Ectodermal cell (in vitro differentiated cells): ENCODE data around the gene COL11A2.

Experiments
- H3K27ac ChIP-seq: 2 replicates; pipeline ENCODE4 v1.7.0; 2013; ENCODE audit warnings: mild to moderate bottlenecking, low read depth, low read length; ENCODE audit not compliant: insufficient read depth, poor library complexity, severe bottlenecking
- H3K27me3 ChIP-seq: 2 replicates; pipeline ENCODE4 v1.7.0; 2013; ENCODE audit warnings: mild to moderate bottlenecking, low read length; ENCODE audit not compliant: insufficient read depth, control insufficient read depth, poor library complexity, severe bottlenecking
- H3K36me3 ChIP-seq: one replicate; pipeline ENCODE4 v1.7.0; 2013; ENCODE audit warnings: low read length; ENCODE audit not compliant: control insufficient read depth, insufficient read depth
- H3K4me1 ChIP-seq: one replicate; pipeline ENCODE4 v1.7.0; 2013; ENCODE audit warnings: low read length; ENCODE audit not compliant: control insufficient read depth, insufficient read depth
- H3K4me3 ChIP-seq: 2 replicates; pipeline ENCODE4 v1.7.0; 2013; ENCODE audit warnings: low read depth, low read length, control low read depth; ENCODE audit not compliant: insufficient read depth
- H3K9me3 ChIP-seq: 2 replicates; pipeline ENCODE4 v1.7.0; 2013; ENCODE audit warnings: mild to moderate bottlenecking, low read length, moderate library complexity; ENCODE audit not compliant: control insufficient read depth
- WGBS, 2 experiments: methylation state at CpG; one replicate each; pipeline ENCODE4 v1.1.7; 2013; ENCODE audit warnings: missing lambda C conversion rate in 2 of 2; 5-methylcytosine and 5-hydroxymethylcytosine counted together

COL11A2 gene

DNA sequence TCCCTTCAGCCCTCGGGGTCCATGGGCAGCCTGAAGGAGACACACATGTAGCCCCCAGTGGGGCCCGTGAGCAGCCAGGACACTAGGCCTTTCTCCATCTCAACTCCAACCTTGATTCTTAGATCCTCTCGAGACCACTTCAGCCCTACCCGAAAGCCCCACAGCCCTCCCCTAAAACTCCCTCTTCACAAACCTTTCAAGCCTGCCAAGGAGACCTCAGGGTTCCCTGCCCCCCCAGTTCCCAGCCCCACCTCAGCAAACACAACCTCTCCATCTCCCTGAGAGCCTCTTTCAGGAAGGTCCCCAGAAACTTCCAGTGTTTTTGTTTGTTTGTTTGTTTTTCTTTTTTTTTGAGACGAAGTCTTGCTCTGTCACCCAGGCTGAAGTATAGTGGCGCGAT, 11.1 kb downstream of the COL11A2 start:
- no peaks in the 10 kb centered on the region for H3K36me3 ChIP-seq
- H3K27ac ChIP-seq, result no peak overlapping the region
- peaks cover 2% of the 10 kb centered on the region for H3K27me3 ChIP-seq
- no peaks in the 10 kb centered on the region for H3K9me3 ChIP-seq
- 89 to 92% methylated on average over 7 of the region's 7 CpGs for WGBS, 2 experiments
- no peaks in the 10 kb centered on the region for H3K4me1 ChIP-seq
- H3K4me3 ChIP-seq, result no peak overlapping the region

DNA sequence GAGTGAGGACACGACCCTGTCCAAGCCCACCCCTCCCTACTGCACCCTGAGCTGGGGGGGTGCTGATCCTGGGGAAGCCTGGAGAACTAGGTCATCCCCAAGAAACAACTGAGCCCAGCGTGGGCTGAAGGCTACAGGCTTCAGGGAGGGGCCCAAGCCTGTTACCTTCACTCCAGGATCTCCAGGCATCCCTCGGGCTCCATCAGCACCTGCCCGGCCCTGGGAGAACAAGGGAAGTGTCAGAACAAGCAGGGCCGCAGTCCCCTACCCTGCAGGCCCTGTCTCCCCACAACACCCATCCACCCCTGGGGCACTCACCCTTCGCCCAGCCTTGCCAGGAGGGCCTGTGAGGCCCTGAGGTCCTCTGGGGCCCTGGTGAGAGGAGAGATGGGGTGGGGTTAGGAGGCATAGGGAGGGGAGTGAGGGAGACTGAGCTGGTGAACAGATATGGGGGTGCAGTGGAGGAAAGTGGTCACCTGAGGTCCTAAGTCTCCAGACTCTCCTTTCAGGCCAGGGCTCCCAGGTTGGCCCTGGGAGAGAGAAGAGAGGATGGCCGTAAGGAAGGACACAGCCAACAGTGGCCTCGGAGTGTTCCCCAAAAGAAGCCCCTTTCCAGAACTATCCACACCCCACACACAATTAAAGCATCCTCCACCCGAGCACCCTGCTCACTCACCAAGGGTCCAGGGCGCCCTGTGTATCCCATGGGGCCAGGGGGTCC, 13.4 kb downstream of the COL11A2 start:
- WGBS, 2 experiments, result 85 to 91% methylated on average over 9 to 10 of the region's 10 CpGs
- Histone ChIP-seq H3K4me3 (no peak overlapping the region), H3K9me3 (no peaks in the 10 kb centered on the region), H3K4me1 (no peaks in the 10 kb centered on the region), H3K27ac (no peak overlapping the region), H3K27me3 (no peaks in the 10 kb centered on the region), H3K36me3 (no peaks in the 10 kb centered on the region)

DNA sequence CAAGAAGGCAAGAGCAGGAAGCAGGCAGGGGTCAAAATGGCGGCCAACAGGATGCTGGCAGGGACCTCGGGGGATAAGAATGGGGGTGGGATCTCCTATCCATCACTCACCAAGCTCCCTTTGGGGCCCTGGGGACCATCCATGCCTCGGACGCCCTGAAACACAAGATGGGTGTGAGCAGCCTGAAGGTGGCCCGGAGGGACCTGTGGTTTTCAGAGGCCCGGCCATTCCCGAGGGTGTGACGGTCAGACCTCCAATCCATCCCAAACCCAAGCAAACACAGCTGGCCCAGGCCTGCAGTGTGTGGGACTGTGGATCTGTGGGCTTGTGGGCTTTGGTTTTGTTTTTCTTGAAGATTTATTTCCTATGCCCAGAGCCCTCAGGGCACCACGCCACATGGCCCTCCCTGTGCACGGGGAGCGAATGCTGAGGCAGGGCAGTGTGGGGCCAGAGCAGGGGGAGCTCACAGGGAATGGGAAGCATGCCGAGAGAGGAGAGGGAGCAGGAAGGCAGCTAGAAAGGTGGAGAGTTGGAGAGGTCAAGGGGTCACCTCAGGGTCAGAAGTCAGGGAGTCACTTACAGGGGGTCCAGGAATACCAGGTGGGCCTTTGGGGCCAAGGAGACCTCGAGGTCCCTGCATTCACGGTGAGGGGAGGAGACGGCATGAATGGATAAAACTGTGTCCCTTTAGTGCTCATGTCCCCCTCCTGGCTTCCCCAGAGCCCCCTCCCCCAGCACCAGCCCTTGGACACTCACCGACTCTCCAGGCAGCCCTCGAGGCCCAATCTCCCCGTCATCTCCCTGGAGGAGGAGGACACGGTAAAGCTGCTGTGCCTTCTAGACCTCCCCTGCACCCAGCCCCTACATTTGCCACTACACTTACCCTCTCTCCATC, 14.5 kb downstream of the COL11A2 start:
- H3K27ac ChIP-seq, result no peak overlapping the region
- H3K36me3 ChIP-seq, result no peaks in the 10 kb centered on the region
- H3K27me3 ChIP-seq, result no peaks in the 10 kb centered on the region
- no peak overlapping the region for H3K4me3 ChIP-seq
- WGBS, 2 experiments, result 90% methylated on average over 19 of the region's 19 CpGs
- H3K9me3 ChIP-seq, result no peaks in the 10 kb centered on the region
- H3K4me1 ChIP-seq, result no peaks in the 10 kb centered on the region

DNA sequence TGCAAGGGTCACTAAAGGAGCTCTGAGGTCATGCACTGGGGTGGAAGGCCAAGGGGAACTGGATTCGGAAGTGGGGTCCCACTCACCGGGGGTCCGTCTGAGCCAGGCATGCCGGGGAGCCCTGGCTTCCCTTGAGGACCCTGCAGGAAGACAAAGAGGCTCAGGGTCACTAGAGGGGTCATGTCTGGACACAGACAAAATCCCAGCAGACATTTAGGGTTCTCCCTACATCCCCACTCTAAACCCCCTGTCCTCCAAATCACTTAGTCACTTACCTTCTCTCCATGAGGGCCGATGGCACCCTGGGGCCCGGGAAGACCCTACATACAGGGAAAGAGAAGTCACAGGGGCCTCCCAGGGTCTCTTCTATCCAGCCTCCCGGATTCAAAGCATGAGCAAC, 15.4 kb downstream of the COL11A2 start:
- Histone ChIP-seq H3K27ac (no peak overlapping the region), H3K36me3 (no peaks in the 10 kb centered on the region), H3K27me3 (no peaks in the 10 kb centered on the region), H3K9me3 (no peaks in the 10 kb centered on the region), H3K4me3 (no peak overlapping the region), H3K4me1 (no peaks in the 10 kb centered on the region)
- 89 to 95% methylated on average over 7 of the region's 7 CpGs for WGBS, 2 experiments

DNA sequence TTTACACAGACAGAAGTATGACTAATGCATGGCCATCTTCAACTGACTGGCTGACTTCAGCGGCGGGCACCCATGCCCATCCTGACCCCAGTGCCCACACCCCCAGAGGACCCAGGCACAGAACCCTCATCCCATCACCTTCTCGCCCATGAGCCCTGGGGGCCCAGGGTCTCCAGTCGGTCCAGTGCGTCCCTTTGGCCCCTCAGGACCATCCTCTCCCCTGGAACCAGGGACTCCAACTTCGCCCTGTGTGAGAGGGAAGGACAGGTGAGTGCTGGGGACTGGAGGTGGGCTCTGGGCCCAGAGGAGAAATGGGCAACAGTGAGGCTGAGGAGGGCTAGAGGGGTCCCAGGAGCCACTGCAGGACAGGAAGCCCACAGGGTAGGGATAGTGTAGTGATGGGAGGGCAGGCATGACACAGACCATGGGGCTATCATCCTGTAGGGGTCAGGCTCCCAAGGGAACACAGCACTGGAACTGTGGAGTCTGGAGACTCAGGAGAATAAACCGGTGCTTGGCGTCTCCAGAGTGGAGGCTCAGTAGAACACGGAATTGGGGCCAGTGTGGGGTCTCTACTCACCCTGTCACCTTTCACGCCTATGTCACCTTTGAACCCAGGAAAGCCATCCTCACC, 16.7 kb downstream of the COL11A2 start:
- H3K36me3 ChIP-seq, result no peaks in the 10 kb centered on the region

DNA sequence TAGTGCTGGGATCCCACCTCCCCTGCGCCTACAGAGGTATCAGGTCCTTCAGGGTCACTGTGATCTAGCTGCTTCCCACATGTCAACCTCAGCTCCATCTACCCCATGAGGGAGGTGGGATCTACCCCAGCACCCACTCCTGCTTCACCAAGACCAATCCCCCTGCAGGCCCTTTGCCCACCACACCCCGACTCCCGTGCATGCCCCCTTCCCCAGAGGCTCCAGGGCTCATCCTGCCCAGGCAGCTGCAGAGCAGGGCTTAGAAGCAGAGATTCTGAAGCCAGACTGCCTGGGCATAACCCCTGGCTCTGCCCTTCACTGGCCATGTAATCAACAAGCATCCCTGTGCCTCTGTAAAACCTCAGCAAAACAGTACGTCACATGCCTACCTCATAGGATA, 17.5 kb downstream of the COL11A2 start:
- no peak overlapping the region for H3K4me3 ChIP-seq
- H3K27ac ChIP-seq, result no peak overlapping the region
- H3K27me3 ChIP-seq, result no peaks in the 10 kb centered on the region
- WGBS, 2 experiments, result 93 to 94% methylated on average over 4 of the region's 4 CpGs
- H3K4me1 ChIP-seq, result no peaks in the 10 kb centered on the region
- H3K9me3 ChIP-seq, result no peaks in the 10 kb centered on the region
- no peaks in the 10 kb centered on the region for H3K36me3 ChIP-seq

More for the DNA sequence above, 16.7 kb downstream of the COL11A2 start:
- no peaks in the 10 kb centered on the region for H3K4me1 ChIP-seq
- H3K27me3 ChIP-seq, result no peaks in the 10 kb centered on the region
- 81 to 88% methylated on average over 10 of the region's 10 CpGs for WGBS, 2 experiments
- H3K4me3 ChIP-seq, result no peak overlapping the region
- H3K9me3 ChIP-seq, result no peaks in the 10 kb centered on the region
- H3K27ac ChIP-seq, result no peak overlapping the region

DNA sequence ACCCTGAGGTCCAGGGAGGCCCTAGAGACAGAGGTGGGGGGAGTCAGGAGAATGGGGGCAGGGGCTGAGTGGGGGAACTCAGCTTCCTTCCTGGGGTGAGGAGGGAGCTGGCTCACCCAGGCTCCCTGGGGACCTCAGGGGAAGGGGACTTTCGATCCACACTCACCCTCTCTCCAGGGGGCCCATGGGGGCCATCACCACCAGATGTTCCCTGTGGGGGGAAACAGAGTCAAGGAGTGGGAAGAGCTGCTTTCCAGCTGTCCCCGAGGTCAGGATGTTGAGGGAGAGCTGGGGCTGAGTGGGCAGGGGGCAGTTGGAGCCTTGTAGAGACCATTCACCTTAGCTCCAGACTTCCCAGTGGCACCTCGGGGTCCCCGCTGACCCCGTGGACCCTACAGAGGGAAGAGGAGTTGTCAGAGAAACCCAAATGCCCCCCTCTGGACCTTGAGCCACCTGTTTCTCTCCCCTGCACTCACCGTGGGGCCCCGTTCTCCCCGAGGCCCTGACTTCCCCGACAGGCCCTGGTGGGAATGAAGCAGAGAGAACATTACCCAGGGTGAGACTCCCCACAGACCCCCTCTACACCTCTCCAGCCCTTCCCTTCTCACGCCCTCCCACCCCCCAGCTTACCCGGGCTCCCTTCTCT, 18.6 kb downstream of the COL11A2 start:
- WGBS, 2 experiments, result 82 to 88% methylated on average over 10 of the region's 11 CpGs
- Histone ChIP-seq H3K4me3 (no peak overlapping the region), H3K27me3 (no peaks in the 10 kb centered on the region), H3K9me3 (no peaks in the 10 kb centered on the region), H3K27ac (no peak overlapping the region), H3K4me1 (no peaks in the 10 kb centered on the region), H3K36me3 (no peaks in the 10 kb centered on the region)

DNA sequence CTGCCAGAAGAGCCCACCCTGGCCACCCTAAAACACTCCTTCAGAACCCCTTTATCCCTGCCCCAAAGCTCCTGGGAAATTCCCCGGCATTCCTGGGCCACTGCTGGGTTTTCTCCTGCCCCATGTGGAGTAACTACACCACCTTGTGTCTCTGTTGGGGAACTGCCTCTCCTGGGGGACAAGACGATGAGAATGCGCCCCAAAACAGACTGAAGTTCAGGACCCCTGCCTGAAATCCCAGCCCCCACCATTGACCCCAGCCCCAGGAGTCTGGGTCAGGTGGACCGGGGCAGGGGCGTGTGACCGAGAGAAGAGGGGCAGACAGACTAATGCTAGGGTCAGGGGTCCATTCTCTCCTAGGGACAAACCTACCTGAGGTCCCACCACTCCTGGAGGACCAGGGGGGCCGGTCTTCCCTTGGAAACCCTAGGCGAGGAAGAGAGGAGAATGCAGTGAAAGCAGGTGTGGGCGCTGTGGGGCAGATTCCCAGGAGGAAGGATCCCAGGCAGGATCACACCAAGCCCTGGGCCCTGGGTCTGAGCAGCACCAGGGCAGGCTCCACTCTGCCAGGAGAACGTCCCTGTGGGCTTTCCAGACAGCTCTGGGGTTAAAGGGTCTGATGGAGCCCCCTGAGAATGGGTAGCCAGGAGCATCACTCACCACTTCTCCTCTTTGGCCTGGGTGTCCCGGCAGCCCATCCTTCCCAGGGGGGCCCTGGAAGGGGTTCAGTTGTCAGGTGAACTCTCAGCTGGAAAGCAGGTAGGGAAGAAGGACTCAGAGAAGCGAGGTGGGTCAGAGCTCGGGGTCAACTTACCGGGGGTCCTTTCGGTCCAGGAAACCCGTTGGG, 19.4 kb downstream of the COL11A2 start:
- H3K4me3 ChIP-seq, result no peak overlapping the region
- 79 to 81% methylated on average over 16 of the region's 16 CpGs for WGBS, 2 experiments
- no peak overlapping the region for H3K27ac ChIP-seq
- H3K4me1 ChIP-seq, result no peaks in the 10 kb centered on the region
- H3K36me3 ChIP-seq, result no peaks in the 10 kb centered on the region
- no peaks in the 10 kb centered on the region for H3K9me3 ChIP-seq
- H3K27me3 ChIP-seq, result no peaks in the 10 kb centered on the region

DNA sequence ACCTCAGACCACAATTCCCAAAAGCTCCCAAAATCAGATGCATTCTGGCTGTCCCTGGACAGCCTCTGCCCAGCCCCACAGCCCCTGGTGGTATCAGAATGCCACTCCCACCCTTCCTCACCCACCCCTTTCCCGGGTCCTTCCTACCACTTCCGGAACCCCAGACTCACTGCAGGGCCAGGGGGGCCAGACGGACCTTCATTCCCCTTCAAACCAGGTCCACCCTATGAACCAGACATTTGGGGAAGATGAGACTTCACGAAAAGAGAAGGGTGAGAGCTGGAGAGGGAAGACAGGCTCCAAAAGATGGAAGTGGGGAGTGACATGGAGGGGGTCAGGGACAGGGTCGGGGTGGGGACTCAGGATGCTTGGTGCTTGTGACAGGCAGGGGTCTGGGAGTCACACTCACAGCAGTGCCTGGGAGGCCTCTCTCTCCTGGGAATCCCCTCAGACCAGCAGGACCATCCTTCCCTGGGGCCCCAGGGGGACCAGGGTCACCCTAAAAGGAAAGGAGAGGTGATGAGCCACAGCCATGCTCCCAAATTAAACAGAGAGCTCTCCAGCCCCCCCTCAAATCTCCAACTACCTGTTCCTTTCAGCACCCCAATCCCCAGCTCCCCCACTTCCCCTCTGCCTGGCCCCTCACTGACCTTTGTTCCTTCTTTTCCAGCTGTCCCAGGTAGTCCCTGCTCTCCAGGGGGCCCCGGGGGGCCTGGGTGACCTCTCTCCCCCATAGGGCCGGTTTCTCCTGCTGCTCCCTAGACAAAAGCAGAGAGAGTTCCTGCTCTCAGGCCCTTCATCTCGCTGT, 20.2 kb downstream of the COL11A2 start:
- H3K36me3 ChIP-seq, result no peaks in the 10 kb centered on the region
- no peak overlapping the region for H3K4me3 ChIP-seq
- whole genome bisulfite sequencing, 2 experiments, result 78 to 79% methylated on average over 8 of the region's 8 CpGs
- H3K4me1 ChIP-seq, result no peaks in the 10 kb centered on the region
- no peaks in the 10 kb centered on the region for H3K9me3 ChIP-seq
- H3K27ac ChIP-seq, result no peak overlapping the region
- no peaks in the 10 kb centered on the region for H3K27me3 ChIP-seq
